HEK293 (cell line): ENCODE data around the gene STXBP3.
"Not testable (repeated sequence)": the region's sequence is repeated elsewhere in the genome, so short reads cannot be mapped to it uniquely, and the experiment has no call there.

Experiments
- KLF10 ChIP-seq: fragments of 450-650 bp; IDR thresholded peaks from 2 replicates; pipeline ENCODE4 v1.5.1; 2018; ENCODE audit warnings: missing biosample characterization, mild to moderate bottlenecking, missing genetic modification characterization
- PRDM1 ChIP-seq: fragments of 450-650 bp; formaldehyde crosslinking; IDR thresholded peaks from 2 replicates; pipeline ENCODE4; 2016; ENCODE audit warnings: missing biosample characterization, missing genetic modification characterization
- RBAK ChIP-seq: fragments of 450-650 bp; formaldehyde crosslinking; IDR thresholded peaks from 2 replicates; pipeline ENCODE4 v1.5.1; 2016; ENCODE audit warnings: missing biosample characterization, missing genetic modification characterization
- ZNF121 ChIP-seq: fragments of 450-650 bp; formaldehyde crosslinking; IDR thresholded peaks from 2 replicates; pipeline ENCODE4 v1.5.1; 2016; ENCODE audit warnings: missing biosample characterization, missing genetic modification characterization
- ZNF138 ChIP-seq: fragments of 450-650 bp; formaldehyde crosslinking; IDR thresholded peaks from 2 replicates; pipeline ENCODE4 v1.5.1; 2016; ENCODE audit warnings: missing biosample characterization, missing genetic modification characterization, borderline replicate concordance
- ZNF202 ChIP-seq: fragments of 450-650 bp; formaldehyde crosslinking; IDR thresholded peaks from 2 replicates; pipeline ENCODE4 v1.5.1; 2016; ENCODE audit warnings: missing biosample characterization, missing genetic modification characterization, borderline replicate concordance
- ZNF292 ChIP-seq: fragments of 450-650 bp; formaldehyde crosslinking; IDR thresholded peaks from 2 replicates; pipeline ENCODE4 v1.5.1; 2016; ENCODE audit warnings: low read depth, missing biosample characterization, missing genetic modification characterization, borderline replicate concordance
- ZNF324 ChIP-seq: fragments of 450-650 bp; formaldehyde crosslinking; IDR thresholded peaks from 2 replicates; pipeline ENCODE4 v1.5.1; 2016; ENCODE audit warnings: missing biosample characterization, missing genetic modification characterization
- ZNF558 ChIP-seq: fragments of 450-650 bp; formaldehyde crosslinking; IDR thresholded peaks from 2 replicates; pipeline ENCODE4 v1.5.1; 2016; ENCODE audit warnings: missing biosample characterization, missing genetic modification characterization
- TF ChIP-seq, protein P1 (sequence below): fragments of 450-650 bp; IDR thresholded peaks from 2 replicates; pipeline ENCODE4 v1.5.1; 2018; ENCODE audit warnings: missing biosample characterization, mild to moderate bottlenecking, missing genetic modification characterization
- TF ChIP-seq, protein P2 (sequence below): fragments of 450-650 bp; formaldehyde crosslinking; IDR thresholded peaks from 2 replicates; pipeline ENCODE4 v1.5.1; 2016; ENCODE audit warnings: missing biosample characterization, missing genetic modification characterization

DNA sequence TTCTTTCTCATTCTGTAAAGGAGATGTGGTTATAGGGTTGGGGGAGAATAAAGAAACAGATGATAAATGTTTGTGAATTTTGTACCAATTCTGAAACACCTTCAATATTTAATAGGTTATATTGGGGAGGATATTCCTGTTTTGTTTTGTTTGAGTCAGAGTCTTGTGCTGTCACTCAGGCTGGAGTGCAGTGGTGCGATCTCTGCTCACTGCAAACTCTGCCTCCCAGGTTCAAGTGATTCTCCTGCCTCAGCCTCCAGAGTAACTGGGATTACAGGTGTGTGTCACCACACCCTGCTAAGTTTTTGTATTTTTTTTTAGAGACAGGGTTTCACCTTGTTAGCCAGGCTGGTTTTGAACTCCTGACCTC, 35.1 kb downstream of the STXBP3 start:
- TF ChIP-seq, protein P1, sequence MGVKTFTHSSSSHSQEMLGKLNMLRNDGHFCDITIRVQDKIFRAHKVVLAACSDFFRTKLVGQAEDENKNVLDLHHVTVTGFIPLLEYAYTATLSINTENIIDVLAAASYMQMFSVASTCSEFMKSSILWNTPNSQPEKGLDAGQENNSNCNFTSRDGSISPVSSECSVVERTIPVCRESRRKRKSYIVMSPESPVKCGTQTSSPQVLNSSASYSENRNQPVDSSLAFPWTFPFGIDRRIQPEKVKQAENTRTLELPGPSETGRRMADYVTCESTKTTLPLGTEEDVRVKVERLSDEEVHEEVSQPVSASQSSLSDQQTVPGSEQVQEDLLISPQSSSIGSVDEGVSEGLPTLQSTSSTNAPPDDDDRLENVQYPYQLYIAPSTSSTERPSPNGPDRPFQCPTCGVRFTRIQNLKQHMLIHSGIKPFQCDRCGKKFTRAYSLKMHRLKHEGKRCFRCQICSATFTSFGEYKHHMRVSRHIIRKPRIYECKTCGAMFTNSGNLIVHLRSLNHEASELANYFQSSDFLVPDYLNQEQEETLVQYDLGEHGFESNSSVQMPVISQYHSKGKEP (tag by site-specific recombination) = not testable (repeated sequence)
- TF ChIP-seq ZNF138, KLF10, ZNF292, ZNF558, RBAK, ZNF121, ZNF324, PRDM1, ZNF202 (tag by site-specific recombination): not testable (repeated sequence)
- TF ChIP-seq, protein P2, sequence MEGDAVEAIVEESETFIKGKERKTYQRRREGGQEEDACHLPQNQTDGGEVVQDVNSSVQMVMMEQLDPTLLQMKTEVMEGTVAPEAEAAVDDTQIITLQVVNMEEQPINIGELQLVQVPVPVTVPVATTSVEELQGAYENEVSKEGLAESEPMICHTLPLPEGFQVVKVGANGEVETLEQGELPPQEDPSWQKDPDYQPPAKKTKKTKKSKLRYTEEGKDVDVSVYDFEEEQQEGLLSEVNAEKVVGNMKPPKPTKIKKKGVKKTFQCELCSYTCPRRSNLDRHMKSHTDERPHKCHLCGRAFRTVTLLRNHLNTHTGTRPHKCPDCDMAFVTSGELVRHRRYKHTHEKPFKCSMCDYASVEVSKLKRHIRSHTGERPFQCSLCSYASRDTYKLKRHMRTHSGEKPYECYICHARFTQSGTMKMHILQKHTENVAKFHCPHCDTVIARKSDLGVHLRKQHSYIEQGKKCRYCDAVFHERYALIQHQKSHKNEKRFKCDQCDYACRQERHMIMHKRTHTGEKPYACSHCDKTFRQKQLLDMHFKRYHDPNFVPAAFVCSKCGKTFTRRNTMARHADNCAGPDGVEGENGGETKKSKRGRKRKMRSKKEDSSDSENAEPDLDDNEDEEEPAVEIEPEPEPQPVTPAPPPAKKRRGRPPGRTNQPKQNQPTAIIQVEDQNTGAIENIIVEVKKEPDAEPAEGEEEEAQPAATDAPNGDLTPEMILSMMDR (tag by site-specific recombination) = not testable (repeated sequence)
